IPS DF 4.7 (cell line): Measurements from ENCODE around the gene GAGE12G.
"Not testable (repeated sequence)": the region's sequence is repeated elsewhere in the genome, so short reads cannot be mapped to it uniquely, and the experiment has no call there.

Experiments
- DNase-seq: peaks from one replicate; pipeline ENCODE4 v3.0.0-alpha.2; 2013; ENCODE audit warnings: low spot score; ENCODE audit errors: extremely low read depth

Gene GAGE12G

GRCh38 chrX:49570100-49570499 lies at the start of gene GAGE12G:
Gene GAGE12G (plus strand): TSS chrX:49570400. CDS start chrX:49571555, 1,155 bp downstream.
- not testable (repeated sequence) for DNase-seq

- DNase-seq: not testable (repeated sequence)
These were observed 38.3 kb upstream of the GAGE12G start, which contains the start of gene GAGE12C for GRCh38 chrX:49531877-49532276. Gene GAGE12C (plus strand): TSS chrX:49532177. CDS start chrX:49533332, 1,155 bp downstream.

- not testable (repeated sequence) for DNase-seq
These were observed 28.8 kb upstream of the GAGE12G start, which contains the start of gene GAGE12D for GRCh38 chrX:49541433-49541832. Gene GAGE12D (plus strand): TSS chrX:49541733. CDS start chrX:49542888, 1,155 bp downstream.

- not testable (repeated sequence) for DNase-seq
These were observed 19.2 kb upstream of the GAGE12G start, which contains the start of gene GAGE12E for GRCh38 chrX:49550989-49551388. Gene GAGE12E (plus strand): TSS chrX:49551289. CDS start chrX:49552444, 1,155 bp downstream.

- not testable (repeated sequence) for DNase-seq
These were observed 9.7 kb upstream of the GAGE12G start, which contains the start of gene GAGE12F for GRCh38 chrX:49560542-49560941. Gene GAGE12F (plus strand): TSS chrX:49560842. CDS start chrX:49561997, 1,155 bp downstream.

- not testable (repeated sequence) for DNase-seq
These were observed 1.5 kb upstream of the GAGE12G start for GRCh38 chrX:49568728-49569127.

- DNase-seq: not testable (repeated sequence)
These were observed 1.0 kb upstream of the GAGE12G start for GRCh38 chrX:49569152-49569551.

- not testable (repeated sequence) for DNase-seq
These were observed 9.4 kb downstream of the GAGE12G start, which contains the start of gene GAGE12H for GRCh38 chrX:49579649-49580048. Gene GAGE12H (plus strand): TSS chrX:49579949. CDS start chrX:49581104, 1,155 bp downstream.

- DNase-seq: not testable (repeated sequence)
These were observed 19.0 kb downstream of the GAGE12G start, which contains the start of gene GAGE2A for GRCh38 chrX:49589196-49589595. Gene GAGE2A (plus strand): TSS chrX:49589496. CDS start chrX:49590651, 1,155 bp downstream.

GRCh38 chrX:49589769-49590478 lies 19.7 kb downstream of the GAGE12G start:
- not testable (repeated sequence) for DNase-seq

GRCh38 chrX:49590488-49590887 lies 20.3 kb downstream of the GAGE12G start:
- not testable (repeated sequence) for DNase-seq

GRCh38 chrX:49598720-49599119 lies 28.5 kb downstream of the GAGE12G start, which contains the start of gene GAGE1:
Gene GAGE1 (plus strand): TSS chrX:49599020. CDS start chrX:49600175, 1,155 bp downstream.
- not testable (repeated sequence) for DNase-seq

- DNase-seq: no peak
These were observed 40.6 kb downstream of the GAGE12G start for GRCh38 chrX:49610718-49611310.

- no peak for DNase-seq
These were observed 48.4 kb downstream of the GAGE12G start for GRCh38 chrX:49618574-49618973.
